ENCODE results near the gene BCL2L11.

- TF ChIP-seq POLR2AphosphoS5 (IDR thresholded peaks at IDR 0.05): no peak
- TF ChIP-seq CTCF (IDR thresholded peaks at IDR 0.05): no peak
- TF ChIP-seq POLR2A (IDR thresholded peaks at IDR 0.05): no peak
Measured at GRCh38 chr2:111094691-111095090, 26.0 kb upstream of the BCL2L11 start.

Data from sigmoid colon (tissue), 4 donors.